HG02571 (cell line): ENCODE results near the gene SF3A2.

Experiments used
- ATAC-seq: cut with Tn5 transposase; IDR thresholded peaks from one replicate; pipeline ENCODE4 v1.9.1; 2021; ENCODE audit warnings: mild to moderate bottlenecking, moderate library complexity; ENCODE audit not compliant: unreplicated experiment

The SF3A2 gene

GRCh38 chr19:2207991-2208860 lies 28.4 kb upstream of the SF3A2 start:
- ATAC-seq: no peak

GRCh38 chr19:2208975-2209374 lies 27.6 kb upstream of the SF3A2 start:
- no peak for ATAC-seq

DNA sequence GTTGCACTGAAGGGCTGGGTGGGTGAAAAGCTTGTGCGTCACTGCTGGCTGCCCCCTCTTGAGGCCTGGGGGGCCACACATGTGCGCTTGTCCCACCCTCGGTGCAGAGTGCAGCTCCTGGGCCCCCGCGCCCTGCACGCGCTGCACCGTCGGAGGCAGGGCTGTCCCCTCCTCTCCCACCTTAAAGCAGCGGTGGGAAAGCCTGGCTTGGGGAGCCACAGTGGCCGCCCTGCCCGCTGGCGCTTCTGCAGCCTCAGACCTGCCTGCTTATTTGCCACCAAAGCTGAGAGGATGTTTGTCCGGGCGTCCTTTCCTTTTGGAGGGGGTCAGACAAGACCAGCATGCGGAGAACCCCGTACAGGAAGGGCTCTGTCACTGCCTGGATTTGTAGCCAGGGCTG lies 27.2 kb upstream of the SF3A2 start:
- ATAC-seq: no peak

- no peak for ATAC-seq
These were observed 26.4 kb upstream of the SF3A2 start for GRCh38 chr19:2210206-2210605.

DNA sequence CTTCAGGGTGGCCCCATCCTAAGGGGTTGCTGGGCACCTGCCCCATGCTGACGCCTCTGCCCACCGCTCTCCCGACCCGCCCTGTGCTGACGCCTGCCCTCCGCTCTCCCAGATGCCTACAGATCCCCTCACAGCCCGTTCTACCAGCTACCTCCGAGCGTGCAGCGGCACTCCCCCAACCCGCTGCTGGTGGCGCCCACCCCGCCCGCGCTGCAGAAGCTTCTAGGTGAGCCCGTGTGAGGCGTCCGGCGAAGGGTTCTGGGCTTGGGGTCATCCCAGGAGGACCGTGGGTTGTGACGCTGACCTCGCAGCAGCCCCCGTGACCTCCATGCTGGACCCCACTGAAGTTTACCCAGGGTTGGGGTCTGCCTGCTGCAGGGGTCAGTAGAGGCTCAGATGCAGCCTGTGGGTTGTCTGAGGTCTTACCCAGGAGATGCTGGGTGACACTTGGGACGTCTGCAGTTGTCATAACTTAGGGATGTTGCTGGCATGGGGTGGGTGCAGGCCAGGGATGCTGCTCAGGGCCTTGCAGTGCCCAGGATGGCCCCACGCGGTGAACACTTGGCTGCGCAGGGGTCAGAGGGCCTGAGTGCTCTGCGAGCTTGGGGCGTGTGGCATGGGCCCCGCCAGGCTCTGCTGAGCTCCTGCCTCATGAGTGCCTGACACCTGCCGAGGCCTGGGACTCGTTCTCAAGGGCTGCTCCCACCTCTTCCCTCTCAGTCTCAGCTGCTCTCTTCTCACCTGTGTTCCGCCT lies 25.5 kb upstream of the SF3A2 start:
- no peak for ATAC-seq

DNA sequence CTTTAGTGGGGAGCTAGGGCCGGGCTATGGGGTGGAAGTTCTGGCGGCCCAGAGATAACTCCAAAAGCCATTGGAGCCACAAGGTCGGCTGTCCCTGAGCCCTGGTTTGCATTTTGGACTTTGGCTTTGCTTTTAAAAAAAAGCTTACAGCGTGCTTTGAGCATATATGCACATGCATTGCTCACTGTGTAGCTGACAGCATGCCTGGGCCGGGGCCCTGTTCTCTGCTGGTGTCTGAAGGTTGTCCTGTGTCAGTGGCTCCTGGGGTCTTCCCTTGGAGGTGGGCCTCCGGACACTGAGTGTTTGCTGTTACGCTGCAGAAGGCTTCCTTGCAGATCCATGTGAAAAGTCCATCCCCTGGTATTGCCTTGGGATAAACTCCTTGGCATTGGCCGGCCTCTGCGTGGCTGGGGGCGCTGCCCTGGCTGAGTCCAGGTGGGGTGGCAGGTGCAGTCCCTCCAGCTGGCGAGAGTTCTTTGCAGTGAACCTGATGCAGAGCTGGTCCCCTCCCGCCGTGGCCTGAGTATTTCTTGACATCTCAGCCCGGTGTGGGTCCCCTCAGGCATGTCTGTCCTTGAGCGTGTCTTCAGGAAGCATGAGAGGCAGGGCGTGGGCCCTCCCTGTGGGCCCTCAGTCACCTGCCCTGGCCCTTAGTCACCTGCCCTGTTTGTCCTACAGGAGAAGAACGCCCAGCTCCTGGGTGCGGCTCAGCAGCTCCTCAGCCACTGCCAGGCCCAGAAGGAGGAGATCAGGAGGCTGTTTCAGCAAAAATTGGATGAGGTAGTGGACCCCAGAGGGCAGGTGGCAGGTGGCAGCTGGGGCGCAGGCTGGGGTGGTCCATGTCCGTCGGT lies 23.5 kb upstream of the SF3A2 start:
- no peak for ATAC-seq

DNA sequence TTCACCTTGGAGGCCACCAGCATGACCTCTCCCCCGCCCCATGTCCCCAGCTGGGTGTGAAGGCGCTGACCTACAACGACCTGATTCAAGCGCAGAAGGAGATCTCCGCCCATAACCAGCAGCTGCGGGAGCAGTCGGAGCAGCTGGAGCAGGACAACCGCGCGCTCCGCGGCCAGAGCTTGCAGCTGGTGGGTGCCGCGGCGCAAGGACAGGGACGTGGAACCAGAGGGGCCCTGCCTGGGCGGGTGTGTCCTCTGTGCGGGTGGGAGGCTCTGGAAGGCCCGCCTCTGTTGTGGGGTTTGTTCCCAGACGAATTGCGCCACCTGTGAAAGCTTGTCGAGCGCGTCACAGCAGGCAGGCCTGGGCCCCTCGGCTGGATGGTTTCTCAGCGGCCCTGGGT lies 22.8 kb upstream of the SF3A2 start:
- ATAC-seq: no peak

GRCh38 chr19:2214251-2214650 lies 22.4 kb upstream of the SF3A2 start:
- ATAC-seq: no peak

DNA sequence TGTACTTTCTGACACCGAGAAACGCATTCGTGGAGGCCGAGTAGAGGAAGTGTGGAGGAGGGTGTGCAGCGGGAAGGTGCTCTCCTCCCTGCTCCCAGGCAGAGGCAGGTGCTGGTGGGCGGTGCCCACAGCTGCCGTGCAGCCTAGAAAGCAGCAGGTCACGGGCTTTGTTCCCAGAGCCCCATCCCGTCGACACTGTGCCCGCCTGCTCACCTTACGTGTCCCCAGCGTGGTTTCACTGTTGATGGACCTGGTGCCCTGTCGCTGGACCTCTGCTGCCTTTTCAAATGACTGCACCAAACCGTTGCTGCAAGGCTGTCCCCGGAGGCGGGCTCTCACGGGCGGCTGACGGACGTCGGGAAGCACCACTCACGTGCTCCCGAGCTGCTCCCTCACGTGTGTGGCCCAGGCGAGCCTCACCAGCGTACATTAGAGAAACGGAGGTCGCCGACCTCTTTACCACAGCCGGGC lies 21.3 kb upstream of the SF3A2 start:
- no peak for ATAC-seq

DNA sequence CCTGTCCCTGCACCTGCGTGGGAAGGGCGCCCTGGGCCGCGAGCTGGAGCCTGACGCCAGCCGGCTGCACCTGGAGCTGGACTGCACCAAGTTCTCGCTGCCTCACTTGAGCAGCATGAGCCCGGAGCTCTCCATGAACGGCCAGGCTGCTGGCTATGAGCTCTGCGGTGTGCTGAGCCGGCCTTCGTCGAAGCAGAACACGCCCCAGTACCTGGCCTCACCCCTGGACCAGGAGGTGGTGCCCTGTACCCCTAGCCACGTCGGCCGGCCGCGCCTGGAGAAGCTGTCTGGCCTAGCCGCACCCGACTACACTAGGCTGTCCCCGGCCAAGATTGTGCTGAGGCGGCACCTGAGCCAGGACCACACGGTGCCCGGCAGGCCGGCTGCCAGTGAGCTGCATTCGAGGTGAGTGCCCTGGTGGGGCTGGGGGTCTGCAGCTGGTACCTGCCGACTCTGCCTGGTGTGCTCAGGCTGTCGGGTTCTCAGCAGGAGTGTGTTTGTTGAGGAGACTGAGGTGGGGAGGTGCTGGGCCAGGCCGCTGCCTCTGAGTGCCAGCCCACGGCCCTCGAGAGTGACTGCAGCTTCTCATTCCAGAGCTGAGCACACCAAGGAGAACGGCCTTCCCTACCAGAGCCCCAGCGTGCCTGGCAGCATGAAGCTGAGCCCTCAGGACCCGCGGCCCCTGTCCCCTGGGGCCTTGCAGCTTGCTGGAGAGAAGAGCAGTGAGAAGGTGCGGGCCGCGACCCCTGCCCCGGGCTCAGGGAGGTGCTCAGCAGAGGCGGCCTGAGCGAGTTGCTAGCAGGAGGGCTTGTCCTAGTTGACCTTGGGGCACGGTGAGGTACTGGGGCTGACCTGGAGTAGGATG lies 20.0 kb upstream of the SF3A2 start:
- ATAC-seq: no peak

DNA sequence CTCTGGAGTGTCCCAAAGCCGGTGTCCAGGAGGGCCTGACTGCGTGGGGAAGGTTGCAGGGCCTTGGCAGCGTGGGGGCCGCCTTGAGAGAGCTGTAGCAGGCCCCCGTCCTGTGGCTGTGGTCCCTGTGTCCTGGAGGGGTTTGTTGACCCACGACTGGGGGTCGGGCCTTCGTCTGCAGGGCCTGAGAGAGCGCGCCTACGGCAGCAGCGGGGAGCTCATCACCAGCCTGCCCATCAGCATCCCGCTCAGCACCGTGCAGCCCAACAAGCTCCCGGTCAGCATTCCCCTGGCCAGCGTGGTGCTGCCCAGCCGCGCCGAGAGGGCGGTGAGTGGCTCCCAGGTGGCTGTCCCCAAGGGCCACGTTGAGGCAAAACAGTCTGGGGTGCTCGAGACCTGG lies 19.0 kb upstream of the SF3A2 start:
- no peak for ATAC-seq

DNA sequence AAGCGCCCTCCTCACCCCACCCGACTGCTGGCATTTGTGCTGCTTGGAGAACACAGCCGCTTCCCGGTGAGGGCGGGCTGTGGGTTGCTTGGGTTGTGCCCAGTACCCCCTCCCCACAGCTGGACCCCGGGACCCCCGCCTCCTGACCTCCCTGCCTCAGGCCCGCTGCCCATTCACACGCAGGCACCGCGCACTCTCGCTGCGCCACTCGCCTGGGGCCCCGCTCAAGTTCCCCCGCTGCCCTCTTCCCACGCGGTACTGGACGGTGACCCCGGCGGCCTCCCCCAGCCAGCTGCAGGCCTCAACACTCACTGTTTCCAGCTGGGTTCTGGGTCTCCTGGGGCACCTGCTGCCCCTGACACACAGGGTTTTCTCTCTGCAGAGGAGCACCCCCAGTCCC lies 16.9 kb upstream of the SF3A2 start:
- no peak for ATAC-seq

- ATAC-seq: no peak
These were observed 15.3 kb upstream of the SF3A2 start for GRCh38 chr19:2221250-2221831.

- ATAC-seq: no peak
These were observed 14.7 kb upstream of the SF3A2 start for GRCh38 chr19:2221918-2222317.

DNA sequence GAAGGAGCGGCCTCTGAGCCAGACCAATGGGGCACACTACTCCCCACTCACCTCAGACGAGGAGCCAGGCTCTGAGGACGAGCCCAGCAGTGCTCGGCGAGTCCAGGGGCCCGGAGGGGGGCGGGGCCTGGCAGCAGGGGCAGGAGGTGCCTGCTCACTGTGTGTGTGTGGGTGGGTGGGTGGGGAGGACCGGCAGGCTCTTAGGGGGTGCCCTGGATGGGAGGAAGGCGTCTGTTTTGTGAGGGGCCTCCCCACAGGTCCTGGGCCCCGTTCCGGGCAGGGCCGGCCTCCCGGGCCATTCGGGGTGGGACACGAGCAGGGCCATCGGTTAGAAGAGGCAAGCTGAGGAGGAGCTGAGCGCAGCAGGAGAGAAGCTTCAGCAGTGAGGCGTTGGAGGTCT lies 13.2 kb upstream of the SF3A2 start:
- ATAC-seq: no peak

DNA sequence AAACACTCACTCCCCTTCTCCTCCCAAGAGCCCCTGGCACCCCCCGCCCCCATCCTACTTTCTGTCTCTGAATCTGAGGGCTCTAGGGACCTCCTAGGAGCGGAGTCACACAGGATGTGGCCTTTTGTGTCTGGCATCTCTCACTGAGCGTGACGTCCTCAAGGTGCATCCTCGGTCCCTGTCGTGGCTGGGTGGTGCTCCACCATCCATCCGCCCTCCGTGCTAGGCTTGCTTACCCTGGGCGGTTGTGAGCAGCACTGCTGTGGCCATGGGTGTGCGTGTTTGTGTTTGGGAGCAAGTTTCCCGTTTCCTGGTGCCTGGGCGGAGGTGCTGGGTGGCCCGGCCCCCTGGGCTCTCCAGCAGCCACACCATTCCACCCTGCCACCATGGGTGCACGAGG lies 12.7 kb upstream of the SF3A2 start:
- no peak for ATAC-seq

DNA sequence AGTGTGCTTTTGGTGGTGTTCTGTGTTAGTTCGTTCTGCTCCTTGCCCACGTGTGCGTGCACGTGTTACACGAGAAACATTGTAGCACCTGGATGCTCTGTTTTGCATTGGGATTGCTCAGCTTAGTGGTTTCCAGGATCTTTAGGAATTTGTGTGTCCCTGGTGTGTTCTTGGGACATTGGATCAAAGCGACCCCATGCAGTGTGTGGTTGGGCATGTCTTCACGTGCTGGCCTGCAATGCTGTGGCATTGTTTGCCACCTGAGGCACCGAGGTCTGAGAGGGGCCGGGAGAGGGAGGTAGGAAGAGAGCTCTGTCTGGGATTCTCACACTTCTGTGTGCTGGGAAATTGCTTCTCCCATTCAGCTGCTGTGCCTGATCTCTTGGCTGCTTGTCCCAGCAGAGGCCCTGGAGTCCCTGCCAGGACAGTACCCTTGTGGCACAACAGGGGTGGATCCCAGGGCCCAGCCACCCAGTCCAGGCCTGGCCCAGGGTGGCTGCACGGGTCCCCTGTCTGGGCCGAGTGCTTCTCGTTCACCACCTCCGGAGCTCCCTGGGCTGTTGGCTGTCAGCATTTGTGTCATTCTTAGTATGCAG lies 11.8 kb upstream of the SF3A2 start:
- no peak for ATAC-seq

DNA sequence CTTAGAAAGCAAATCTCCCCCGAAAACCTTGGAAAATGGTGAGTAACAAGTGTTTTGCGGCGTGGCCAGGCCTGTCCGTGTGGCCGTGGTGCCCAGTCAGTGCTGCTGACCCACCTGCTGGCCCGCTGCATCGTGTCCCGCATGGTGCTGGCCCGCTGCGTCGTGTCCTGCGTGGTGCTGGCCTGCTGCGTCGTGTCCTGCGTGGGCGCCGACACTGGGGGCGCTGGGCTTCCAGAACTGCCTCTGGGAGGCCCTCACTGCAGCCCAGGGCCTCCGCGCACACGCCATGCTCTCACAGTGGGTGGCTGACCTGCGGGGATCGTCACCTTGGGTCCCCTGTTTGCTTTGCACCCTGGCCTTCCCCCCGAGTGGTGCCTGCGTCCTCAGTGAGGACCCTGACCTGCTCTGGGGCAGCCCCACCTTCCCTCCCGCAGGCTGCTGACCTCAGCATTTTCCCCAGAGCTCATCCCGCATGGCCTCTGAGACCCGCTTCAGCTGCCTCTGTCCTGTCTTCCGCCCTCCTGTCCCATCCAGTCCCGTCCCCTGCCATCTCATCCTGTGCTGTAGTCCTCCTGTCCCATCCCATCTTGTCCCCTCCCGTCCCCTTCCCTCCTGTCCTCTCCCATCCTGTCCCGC lies 11.1 kb upstream of the SF3A2 start:
- no peak for ATAC-seq
